Large intestine (tissue), 3 donors: Measurements from ENCODE around the gene RHEB. TPM values are rescaled to one million over a fixed set of nuclear protein-coding genes. Genes with fewer than 3 reads are reported as not detected.

Experiments
- DNase-seq, 2 donors: peaks; one replicate each; pipeline versions ENCODE4 v3.0.0 to v3.0.0-alpha.2; 2013
- H3K27ac ChIP-seq: one replicate; pipeline ENCODE4 v1.5.1; 2013; ENCODE audit warnings: low read length
- H3K27me3 ChIP-seq: 2 replicates; pipeline ENCODE4 v1.6.1; 2013; ENCODE audit warnings: low read length; ENCODE audit not compliant: control insufficient read depth, insufficient read depth
- H3K36me3 ChIP-seq: 2 replicates; pipeline ENCODE4 v1.6.1; 2013; ENCODE audit warnings: low read length; ENCODE audit not compliant: control insufficient read depth, insufficient read depth
- H3K4me1 ChIP-seq: one replicate; pipeline ENCODE4 v1.6.1; 2013; ENCODE audit warnings: low read length; ENCODE audit not compliant: control insufficient read depth, insufficient read depth
- H3K4me3 ChIP-seq: one replicate; pipeline ENCODE4 v1.5.1; 2013; ENCODE audit warnings: low read length
- H3K9me3 ChIP-seq: one replicate; pipeline ENCODE4 v1.6.1; 2013; ENCODE audit warnings: mild to moderate bottlenecking, low read depth, low read length, moderate library complexity; ENCODE audit not compliant: control insufficient read depth
- WGBS: methylation state at CpG from one replicate; pipeline ENCODE4 v1.1.5; 2013; ENCODE audit warnings: low lambda C conversion rate; ENCODE audit not compliant: insufficient coverage; 5-methylcytosine and 5-hydroxymethylcytosine counted together
- polyA plus RNA-seq: library from polyadenylated mRNA; unstranded; fragments of 120-200 nt; gene quantifications from one replicate; pipeline ENCODE4 v1.2.1, GENCODE V29; 2013

Gene RHEB
- polyA plus RNA-seq, 1 donor = 78.7 TPM

- no CpG with 5 or more reads among the region's 9 CpGs for WGBS
- Histone ChIP-seq H3K9me3 (no peaks in the 10 kb centered on the region), H3K27me3 (peaks cover 9% of the 10 kb centered on the region), H3K4me1 (no peaks in the 10 kb centered on the region), H3K36me3 (no peaks in the 10 kb centered on the region), H3K4me3 (no peak overlapping the region), H3K27ac (no peak overlapping the region)
- DNase-seq = no peak
Measured at GRCh38 chr7:151449990-151450389, 69.7 kb downstream of the RHEB start.

GRCh38 chr7:151448261-151449252, 71.1 kb downstream of the RHEB start:
- no peaks in the 10 kb centered on the region for H3K36me3 ChIP-seq
- peak overlapping the region; percentile 63 for H3K4me3 ChIP-seq
- H3K27me3 ChIP-seq = peaks cover 9% of the 10 kb centered on the region
- H3K9me3 ChIP-seq = no peaks in the 10 kb centered on the region
- H3K27ac ChIP-seq = no peak overlapping the region
- DNase-seq = peak; percentile 51 to 83
- WGBS = no CpG with 5 or more reads among the region's 61 CpGs
- H3K4me1 ChIP-seq = no peaks in the 10 kb centered on the region

GRCh38 chr7:151447901-151448260, 71.8 kb downstream of the RHEB start:
- no peaks in the 10 kb centered on the region for H3K4me1 ChIP-seq
- H3K9me3 ChIP-seq = no peaks in the 10 kb centered on the region
- no peaks in the 10 kb centered on the region for H3K36me3 ChIP-seq
- peaks cover 9% of the 10 kb centered on the region for H3K27me3 ChIP-seq
- peak overlapping the region; percentile 63 for H3K4me3 ChIP-seq
- WGBS = no CpG with 5 or more reads among the region's 26 CpGs
- H3K27ac ChIP-seq = no peak overlapping the region
- no peak for DNase-seq

GRCh38 chr7:151447312-151447711, 72.4 kb downstream of the RHEB start:
- Histone ChIP-seq H3K27ac (no peak overlapping the region), H3K9me3 (no peaks in the 10 kb centered on the region), H3K4me3 (no peak overlapping the region), H3K4me1 (no peaks in the 10 kb centered on the region), H3K27me3 (peaks cover 9% of the 10 kb centered on the region), H3K36me3 (no peaks in the 10 kb centered on the region)
- no CpG with 5 or more reads among the region's 18 CpGs for WGBS
- no peak for DNase-seq

DNA sequence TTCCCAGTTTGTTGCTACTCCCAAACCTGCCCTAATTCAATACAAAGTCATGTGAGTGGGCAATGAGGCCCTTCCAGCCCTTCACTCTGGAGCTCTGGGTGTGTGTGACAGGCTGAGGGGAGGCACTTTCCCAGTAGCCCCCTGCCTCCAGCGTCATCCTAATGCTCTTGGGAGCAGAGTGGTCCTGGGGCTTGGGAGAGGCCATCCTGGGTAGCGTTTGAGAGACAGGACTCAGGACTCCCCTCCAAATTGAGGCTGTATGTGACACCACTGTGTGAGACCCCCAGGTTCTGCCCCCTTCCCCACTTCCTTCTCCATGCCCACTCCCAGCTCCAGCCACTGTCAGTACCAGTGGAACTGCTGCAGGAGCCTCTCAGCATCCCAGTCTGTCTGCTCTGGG, 73.3 kb downstream of the RHEB start:
- H3K4me1 ChIP-seq = no peaks in the 10 kb centered on the region
- H3K27me3 ChIP-seq = peaks cover 8% of the 10 kb centered on the region
- no peak overlapping the region for H3K27ac ChIP-seq
- no CpG with 5 or more reads among the region's 2 CpGs for WGBS
- no peak for DNase-seq
- H3K36me3 ChIP-seq = no peaks in the 10 kb centered on the region
- H3K9me3 ChIP-seq = no peaks in the 10 kb centered on the region
- no peak overlapping the region for H3K4me3 ChIP-seq

GRCh38 chr7:151444632-151445031, 75.1 kb downstream of the RHEB start:
- H3K36me3 ChIP-seq = no peaks in the 10 kb centered on the region
- no peak overlapping the region for H3K27ac ChIP-seq
- no peaks in the 10 kb centered on the region for H3K9me3 ChIP-seq
- H3K27me3 ChIP-seq = peaks cover 26% of the 10 kb centered on the region
- H3K4me1 ChIP-seq = peaks cover 2% of the 10 kb centered on the region
- no peak overlapping the region for H3K4me3 ChIP-seq
- WGBS = no CpG with 5 or more reads among the region's 1 CpG
- no peak for DNase-seq

- Histone ChIP-seq H3K36me3 (no peaks in the 10 kb centered on the region), H3K27me3 (peaks cover 37% of the 10 kb centered on the region), H3K4me1 (peaks cover 6% of the 10 kb centered on the region), H3K4me3 (no peak overlapping the region), H3K27ac (no peak overlapping the region), H3K9me3 (no peaks in the 10 kb centered on the region)
- no peak for DNase-seq
- WGBS = 100% methylated on average over 2 of the region's 10 CpGs
Measured at GRCh38 chr7:151442776-151443496, 76.8 kb downstream of the RHEB start.

DNA sequence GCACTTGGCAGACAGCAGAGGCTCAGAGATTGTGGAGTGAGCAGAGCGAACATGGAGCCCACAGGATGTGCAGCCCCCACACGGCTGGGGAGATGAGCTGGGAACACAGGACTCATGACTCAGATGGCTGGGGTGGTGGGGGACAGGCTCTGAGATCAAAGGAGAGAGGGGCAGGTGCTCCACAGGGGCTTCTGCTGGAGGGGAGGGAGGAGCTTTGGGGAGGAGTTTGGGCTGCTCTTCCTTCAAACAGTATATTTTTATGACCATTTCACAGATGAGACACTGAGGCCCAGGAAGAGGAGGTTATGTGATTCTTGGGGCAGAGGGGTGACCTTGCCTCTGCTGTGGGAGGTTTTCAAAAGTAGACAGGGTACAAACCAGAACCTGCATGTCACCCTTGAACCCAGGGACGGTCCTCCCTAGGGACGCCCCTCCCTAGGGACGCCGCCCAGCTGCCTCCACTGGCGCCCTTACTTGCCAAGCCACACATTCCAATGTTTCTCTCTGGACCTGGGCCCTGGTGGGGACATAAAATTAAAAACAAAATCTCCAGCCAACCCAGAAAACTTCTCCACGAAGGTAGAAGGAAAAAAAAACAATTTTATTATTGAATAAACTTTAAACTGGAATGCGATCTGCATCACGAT, 78.8 kb downstream of the RHEB start:
- no peak for DNase-seq
- Histone ChIP-seq H3K36me3 (no peaks in the 10 kb centered on the region), H3K27me3 (peaks cover 30% of the 10 kb centered on the region), H3K9me3 (no peaks in the 10 kb centered on the region), H3K27ac (no peak overlapping the region), H3K4me3 (no peak overlapping the region), H3K4me1 (peaks cover 6% of the 10 kb centered on the region)
- WGBS = 64% methylated on average over 2 of the region's 10 CpGs

DNA sequence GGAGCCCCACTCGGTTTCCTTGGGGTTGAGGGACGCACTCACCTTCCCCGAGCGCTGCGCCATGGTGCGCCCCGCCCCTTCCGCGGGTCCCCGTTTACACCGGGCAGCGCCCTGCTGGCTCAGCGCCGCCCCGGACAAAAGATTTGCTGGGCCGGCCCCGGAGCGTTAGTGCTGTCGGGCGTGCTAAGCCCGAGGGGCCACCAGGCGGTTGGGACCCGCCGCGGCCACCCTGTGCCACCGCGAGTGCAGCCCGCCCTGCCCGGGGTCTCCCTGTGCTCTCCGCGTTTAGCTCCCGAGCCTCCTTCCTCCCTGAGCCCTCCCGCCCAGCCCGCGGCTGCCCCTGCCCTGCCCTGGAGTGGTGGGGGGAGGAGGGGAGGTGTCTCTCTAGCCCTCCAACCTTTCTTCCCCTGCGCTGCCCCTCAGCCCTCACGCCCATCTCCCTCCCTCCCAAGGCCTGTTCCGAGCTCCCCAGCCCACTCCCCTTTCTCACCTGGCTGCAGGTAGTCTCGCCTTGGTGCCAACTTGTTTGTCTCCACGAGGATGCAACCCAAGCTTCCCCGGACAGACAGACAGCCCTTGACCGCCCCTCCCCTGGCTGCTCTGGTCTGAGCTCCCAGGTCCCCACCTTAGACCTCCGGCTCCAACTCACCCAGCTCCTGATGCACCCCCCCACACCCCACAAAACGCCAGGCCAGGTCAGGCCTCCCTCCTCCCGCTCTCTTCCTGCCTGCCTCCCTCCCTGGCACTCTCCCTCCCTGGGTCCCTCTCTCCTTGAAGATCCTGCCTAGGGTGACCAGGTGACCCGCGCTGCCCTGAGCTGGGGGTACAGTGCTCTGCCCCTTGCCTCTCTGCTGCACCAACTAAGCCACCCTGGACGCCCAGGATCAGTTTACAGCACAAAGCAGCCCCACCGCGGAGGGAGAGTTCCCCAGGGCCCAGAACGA, 79.6 kb downstream of the RHEB start, which contains the start of gene CRYGN:
Gene CRYGN (minus strand): TSS at position 287 of the 944 bp plus-strand sequence. CDS start 224 bp downstream, at position 63.
- no CpG with 5 or more reads among the region's 51 CpGs for WGBS
- H3K4me3 ChIP-seq = peak within 1 kb of the TSS; percentile 10
- peak in 1 of 2 donors; percentile 32 for DNase-seq

More for the DNA sequence above, 79.6 kb downstream of the RHEB start, which contains the start of gene CRYGN:
- no peak within 1 kb of the TSS for H3K27ac ChIP-seq
- no peaks in the 10 kb centered on the region for H3K9me3 ChIP-seq
- H3K4me1 ChIP-seq = peaks cover 6% of the 10 kb centered on the region
- peaks cover 30% of the 10 kb centered on the region for H3K27me3 ChIP-seq
- H3K36me3 ChIP-seq = no peaks in the 10 kb centered on the region
